ENCODE data around the gene LHX4.

- TF ChIP-seq CTCF (IDR thresholded peaks at IDR 0.05), result no peak
- no peak for TF ChIP-seq POLR2A (IDR thresholded peaks at IDR 0.05)
- TF ChIP-seq POLR2AphosphoS5 (IDR thresholded peaks at IDR 0.05), result no peak
- TF ChIP-seq EP300 (IDR thresholded peaks at IDR 0.05; ENCODE audit: low read depth), result no peak
Measured at GRCh38 chr1:180215856-180216625, 14.0 kb upstream of the LHX4 start.

All from transverse colon (tissue), 4 donors.